NCI-H2081 (cell line): ENCODE data around the gene TAS2R13.

Source experiments
- DNase-seq, 2 experiments: peaks; one replicate each; lab custom pipeline; 2025; lab: John Stamatoyannopoulos, UW

The TAS2R13 gene

GRCh38 chr12:10867381-10867780, 42.0 kb downstream of the TAS2R13 start:
- DNase-seq = no peak

DNA sequence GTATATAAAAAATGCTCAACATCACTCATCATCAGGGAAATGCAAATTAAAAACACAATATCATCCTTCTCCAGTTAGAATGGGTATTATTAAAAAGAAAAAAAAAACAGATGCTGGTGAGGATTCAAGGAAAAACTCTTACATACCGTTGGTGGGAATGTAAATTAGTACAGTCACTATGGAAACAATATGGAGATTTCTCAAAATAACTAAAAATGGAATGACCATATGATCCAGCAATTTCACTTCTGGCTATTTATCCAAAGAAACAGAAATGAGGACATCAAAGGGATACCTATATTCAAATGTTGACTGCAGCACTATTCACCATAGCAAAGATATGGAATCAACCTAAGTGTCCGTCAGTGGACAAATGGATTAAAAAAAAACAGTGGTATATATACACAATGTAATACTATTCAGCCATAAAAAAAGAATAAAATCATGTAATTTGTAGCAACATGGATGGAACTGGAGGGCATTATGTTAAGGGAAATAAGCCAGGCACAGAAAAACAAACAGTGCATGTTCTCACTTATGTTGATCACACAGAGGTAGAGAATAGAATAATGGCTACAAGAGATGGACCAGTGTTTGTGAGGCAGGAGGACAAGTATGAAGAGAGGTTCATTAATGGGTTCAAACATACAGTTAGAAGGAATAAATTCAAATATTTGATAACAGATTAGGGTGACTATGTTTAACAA, 45.7 kb downstream of the TAS2R13 start:
- DNase-seq = no peak

DNA sequence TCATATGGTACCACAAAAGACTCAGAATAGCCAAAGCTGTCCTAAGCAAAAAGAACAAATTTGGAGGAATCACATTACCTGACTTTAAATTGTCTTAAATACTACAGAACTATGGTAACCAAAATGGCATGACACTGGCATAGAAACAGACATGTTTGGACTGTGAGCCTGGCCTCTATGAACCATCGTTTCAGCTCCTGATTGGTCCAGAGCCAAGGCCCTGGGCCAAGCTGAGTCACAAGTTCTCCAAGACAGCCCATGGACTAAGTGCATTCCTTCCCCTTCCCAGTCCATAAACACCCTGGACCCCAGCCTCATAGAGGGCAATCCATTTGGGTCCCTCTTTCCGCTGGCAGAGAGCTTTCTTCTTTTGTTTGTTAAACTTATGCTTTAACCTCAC, 48.0 kb downstream of the TAS2R13 start:
- no peak for DNase-seq
